MCF 10A (cell line): ENCODE measurements around the gene TEX2. TPM values are rescaled to one million over a fixed set of nuclear protein-coding genes. Genes with fewer than 3 reads are reported as not detected.

Experiments
- BruUV-seq: library from RNA; stranded (reverse); fragments of 400-500 nt; replicated peaks from 2 replicates; lab custom pipeline; 2021; lab: Mats Ljungman, UMichigan
- CTCF ChIA-PET: fragments of 300-600 bp; sonication (Branson Sonifier 250); formaldehyde crosslinking; extraction: SDS; loops from one replicate; lab custom pipeline; 2021; ENCODE audit warnings: antibody characterized with exemption, inconsistent platforms; lab: Yijun Ruan, JAX
- POLR2A ChIA-PET: fragments of 300-600, 350-650 bp; sonication (Branson Sonifier 250); formaldehyde crosslinking; extraction: SDS; loops from one replicate; lab custom pipeline; 2020; ENCODE audit warnings: antibody characterized with exemption, inconsistent platforms; lab: Yijun Ruan, JAX
- DNase-seq: peaks from one replicate; pipeline ENCODE4 v3.0.0-alpha.2; 2018; ENCODE audit not compliant: unreplicated experiment
- H3K27ac Mint-ChIP-seq: one replicate; pipeline ENCODE4 v1.8.0; 2022; ENCODE audit warnings: mild to moderate bottlenecking, low read depth, mixed read lengths; ENCODE audit not compliant: unreplicated experiment
- H3K27me3 Mint-ChIP-seq: one replicate; pipeline ENCODE4 v1.8.0; 2022; ENCODE audit warnings: mixed read lengths; ENCODE audit not compliant: insufficient read depth, unreplicated experiment
- H3K36me3 Mint-ChIP-seq: one replicate; pipeline ENCODE4 v1.8.0; 2022; ENCODE audit warnings: mild to moderate bottlenecking, moderate library complexity, mixed read lengths; ENCODE audit not compliant: insufficient read depth, unreplicated experiment
- H3K4me1 Mint-ChIP-seq: one replicate; pipeline ENCODE4 v1.8.0; 2022; ENCODE audit warnings: mixed read lengths; ENCODE audit not compliant: insufficient read depth, unreplicated experiment
- H3K4me3 Mint-ChIP-seq: one replicate; pipeline ENCODE4 v1.8.0; 2022; ENCODE audit warnings: mild to moderate bottlenecking, moderate library complexity, mixed read lengths; ENCODE audit not compliant: unreplicated experiment
- H3K9me3 Mint-ChIP-seq: one replicate; pipeline ENCODE4 v1.8.0; 2022; ENCODE audit warnings: mixed read lengths; ENCODE audit not compliant: unreplicated experiment
- CTCF ChIP-seq: fragments of 200-600 bp; IDR thresholded peaks from one replicate; pipeline ENCODE4 v1.8.0; 2022; ENCODE audit warnings: antibody characterized with exemption, mild to moderate bottlenecking; ENCODE audit not compliant: unreplicated experiment
- intact Hi-C: fragments of 100-400 bp; cut with micrococcal nuclease; formaldehyde crosslinking; loops from 2 replicates; pipeline ENCODE4 v1.14.1; 2022
- total RNA-seq: library from RNA; stranded (reverse); gene quantifications from 2 replicates; pipeline ENCODE4 v1.2.3, GENCODE V29; 2022

The TEX2 gene
- total RNA-seq, 1 experiment from 2014 or later: 42.2 TPM

- no peak overlapping the region for H3K27ac Mint-ChIP-seq
- POLR2A ChIA-PET: interaction anchor here (1.4 to 5.1 kb wide), 3 partner anchors 11 to 105 kb away, joined by 4 to 24 read pairs (median 7); no protein-coding TSS in a partner anchor
- H3K27me3 Mint-ChIP-seq: no peaks in the 10 kb centered on the region
- no peaks in the 10 kb centered on the region for H3K9me3 Mint-ChIP-seq
- intact Hi-C loops: no loop called here
- DNase-seq: no peak
- CTCF ChIA-PET: interaction anchor here (0.8 kb wide), 2 partner anchors 132 to 182 kb away, joined by 5 read pairs; no protein-coding TSS in a partner anchor
- H3K4me3 Mint-ChIP-seq: no peak overlapping the region
- TF ChIP-seq CTCF: no peak
- peaks cover 59% of the 10 kb centered on the region for H3K36me3 Mint-ChIP-seq
- BruUV-seq: no TSS peak
- no peaks in the 10 kb centered on the region for H3K4me1 Mint-ChIP-seq
These were observed 101.5 kb downstream of the TEX2 start for GRCh38 chr17:64161380-64162176.

- no peaks in the 10 kb centered on the region for H3K4me1 Mint-ChIP-seq
- H3K27me3 Mint-ChIP-seq: no peaks in the 10 kb centered on the region
- DNase-seq: no peak
- peaks cover 49% of the 10 kb centered on the region for H3K36me3 Mint-ChIP-seq
- intact Hi-C loops: no loop called here
- H3K9me3 Mint-ChIP-seq: no peaks in the 10 kb centered on the region
- TF ChIP-seq CTCF: no peak
- no TSS peak for BruUV-seq
- ChIA-PET POLR2A (interaction anchor here (1.4 to 5.1 kb wide), 3 partner anchors 10 to 104 kb away, joined by 4 to 24 read pairs (median 7); no protein-coding TSS in a partner anchor), CTCF (interaction anchor here (0.8 to 0.9 kb wide), 2 partner anchors 27 to 121 kb away, joined by 3 read pairs; no protein-coding TSS in a partner anchor)
- H3K4me3 Mint-ChIP-seq: no peak overlapping the region
- H3K27ac Mint-ChIP-seq: peak overlapping the region; percentile 5
These were observed 102.7 kb downstream of the TEX2 start for GRCh38 chr17:64160378-64160777.

- Mint-ChIP-seq H3K4me1 (no peaks in the 10 kb centered on the region), H3K9me3 (no peaks in the 10 kb centered on the region), H3K4me3 (no peak overlapping the region), H3K27ac (no peak overlapping the region), H3K36me3 (peaks cover 41% of the 10 kb centered on the region), H3K27me3 (no peaks in the 10 kb centered on the region)
- intact Hi-C loops: no loop called here
- POLR2A ChIA-PET: interaction anchor here (5.1 kb wide), 1 partner anchor 13 kb away, joined by 24 read pairs; no protein-coding TSS in a partner anchor
- no peak for TF ChIP-seq CTCF
- DNase-seq: no peak
- no TSS peak for BruUV-seq
- CTCF ChIA-PET: interaction anchor here (0.8 kb wide), 1 partner anchor 59 kb away, joined by 3 read pairs; no protein-coding TSS in a partner anchor
These were observed 104.0 kb downstream of the TEX2 start for GRCh38 chr17:64158831-64159590.

GRCh38 chr17:64158406-64158805 is 104.7 kb downstream of the TEX2 start:
- Mint-ChIP-seq H3K4me3 (no peak overlapping the region), H3K4me1 (no peaks in the 10 kb centered on the region), H3K27ac (no peak overlapping the region), H3K36me3 (peaks cover 46% of the 10 kb centered on the region), H3K27me3 (no peaks in the 10 kb centered on the region), H3K9me3 (no peaks in the 10 kb centered on the region)
- BruUV-seq: no TSS peak
- POLR2A ChIA-PET: interaction anchor here (5.1 kb wide), 1 partner anchor 12 kb away, joined by 24 read pairs; no protein-coding TSS in a partner anchor
- no peak for DNase-seq
- intact Hi-C loops: no loop called here
- CTCF ChIA-PET: no interaction called here
- no peak for TF ChIP-seq CTCF
